GM10847 (cell line): ENCODE measurements around the gene TLR10.

Source experiments
- POLR2A ChIP-seq: IDR thresholded peaks from 2 replicates; pipeline ENCODE4 v1.6.1; 2011; ENCODE audit not compliant: insufficient read length; ENCODE audit errors: extremely low read depth

The TLR10 gene

GRCh38 chr4:38779790-38780189, 3.0 kb downstream of the TLR10 start:
- TF ChIP-seq POLR2A = no peak

- TF ChIP-seq POLR2A = no peak
Measured at GRCh38 chr4:38775326-38775725, 7.5 kb downstream of the TLR10 start.

DNA sequence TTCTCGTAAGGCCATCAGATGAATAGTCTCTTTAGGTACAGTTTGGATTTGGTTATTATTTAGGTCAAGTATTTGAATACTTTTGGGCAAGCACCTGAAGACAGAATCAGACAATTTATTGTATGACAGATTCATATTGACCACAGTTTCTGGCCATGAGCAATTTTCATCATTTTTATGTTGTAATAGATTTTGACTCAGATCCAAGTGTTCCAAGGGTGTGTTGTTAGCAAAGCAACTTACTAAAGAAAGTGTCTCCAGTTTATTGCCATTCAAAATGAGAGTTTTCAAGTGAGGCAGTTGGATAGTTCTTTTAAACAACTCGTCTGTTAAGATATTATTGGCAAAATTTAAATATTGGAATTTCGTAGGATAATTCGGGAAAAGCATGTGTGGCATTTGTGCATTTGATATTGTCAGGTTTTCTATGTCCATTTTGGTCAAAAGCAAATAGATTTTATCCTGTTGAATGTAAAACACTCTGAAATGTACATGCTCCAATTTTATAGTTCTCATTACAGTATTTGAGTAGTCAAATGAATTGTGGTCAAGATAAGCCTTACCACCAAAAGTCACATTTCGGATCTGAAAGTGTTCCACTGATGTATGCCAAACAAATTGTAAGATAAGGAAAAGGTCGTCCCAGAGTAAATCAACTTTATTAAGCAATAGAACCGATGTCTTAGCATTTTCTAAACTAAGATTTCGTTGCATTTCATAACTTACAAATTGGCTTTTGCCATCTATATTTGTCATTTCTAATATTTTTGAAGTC, 8.4 kb downstream of the TLR10 start:
- TF ChIP-seq POLR2A = no peak

DNA sequence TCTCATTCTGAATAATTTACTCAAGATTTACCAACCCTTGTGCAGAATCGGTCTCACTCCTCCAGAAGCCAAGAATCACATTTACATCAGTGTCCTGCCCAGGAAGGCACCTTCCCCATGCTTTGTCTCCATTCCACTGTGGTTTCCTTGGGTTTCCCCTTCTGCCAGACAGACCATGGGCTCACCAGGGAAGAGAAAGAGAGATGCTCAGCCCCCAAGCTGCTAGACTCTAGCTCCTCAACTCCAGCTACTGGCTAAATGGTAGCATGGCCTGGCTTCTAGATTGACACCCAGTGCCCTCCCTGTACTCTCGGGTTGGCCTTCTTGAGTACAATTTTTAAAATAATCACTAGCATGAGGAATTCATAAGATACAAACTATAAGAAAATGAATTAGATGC, 12.9 kb downstream of the TLR10 start:
- TF ChIP-seq POLR2A = no peak

DNA sequence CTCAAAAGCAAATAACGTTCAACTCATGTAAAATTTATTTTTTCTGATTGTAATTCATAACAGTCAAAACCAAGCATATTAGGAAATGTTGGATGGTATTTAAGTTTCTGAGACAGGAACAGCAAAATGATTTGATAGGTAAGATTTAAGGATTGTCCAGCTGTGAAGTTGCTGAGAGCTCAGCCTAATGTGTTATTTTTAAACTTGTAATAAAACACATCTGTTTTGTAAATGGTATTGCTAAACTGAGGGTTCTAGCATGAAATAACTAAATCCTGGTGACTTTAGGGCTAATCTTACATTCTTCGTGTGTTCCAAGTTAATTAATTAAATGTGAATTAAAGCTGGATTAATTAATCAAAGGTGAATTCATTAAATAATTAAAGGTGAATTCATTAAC, 13.3 kb downstream of the TLR10 start:
- TF ChIP-seq POLR2A = no peak

- no peak for TF ChIP-seq POLR2A
Measured at GRCh38 chr4:38768968-38769394, 13.8 kb downstream of the TLR10 start.

GRCh38 chr4:38765382-38765781, 17.4 kb downstream of the TLR10 start:
- no peak for TF ChIP-seq POLR2A

DNA sequence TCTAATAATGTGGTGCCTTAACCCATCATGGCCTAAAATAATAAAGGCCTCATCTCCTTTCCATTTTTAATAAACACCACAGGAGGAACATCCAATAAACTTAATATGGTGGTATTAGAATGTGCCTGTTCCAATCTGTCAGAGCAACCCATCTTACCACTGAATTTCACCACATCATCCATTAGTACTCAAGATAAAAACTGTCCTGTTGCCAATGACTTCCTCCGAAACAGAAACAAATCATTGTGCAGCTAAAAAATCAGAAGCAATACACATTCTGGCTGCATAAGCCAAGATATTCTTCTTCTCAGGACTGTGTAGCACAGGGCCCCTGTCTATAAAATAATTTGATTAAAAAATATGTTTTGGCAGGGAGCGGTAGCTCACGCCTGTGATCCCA, 18.5 kb downstream of the TLR10 start:
- no peak for TF ChIP-seq POLR2A

DNA sequence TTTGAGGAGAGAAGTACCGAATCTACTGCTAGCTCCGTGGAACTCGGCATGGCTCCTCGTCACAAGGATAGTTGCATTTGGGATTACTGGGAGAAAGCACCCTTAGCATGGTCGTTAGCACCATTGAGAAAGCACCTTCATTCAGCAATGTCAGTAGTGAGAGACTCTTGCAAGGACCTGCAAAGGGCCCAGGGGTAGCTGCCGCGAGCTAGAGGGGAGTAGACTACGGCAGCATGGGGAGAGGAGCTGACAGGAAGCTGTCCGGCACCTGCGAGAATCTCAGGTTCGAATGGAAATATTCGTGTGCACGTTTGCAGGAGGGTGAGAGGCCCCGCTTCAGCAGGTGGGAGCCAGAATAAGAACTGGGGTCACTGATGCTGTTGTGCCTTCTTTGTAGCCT, 20.2 kb downstream of the TLR10 start:
- no peak for TF ChIP-seq POLR2A

- TF ChIP-seq POLR2A = no peak
Measured at GRCh38 chr4:38759790-38760122, 23.0 kb downstream of the TLR10 start.

DNA sequence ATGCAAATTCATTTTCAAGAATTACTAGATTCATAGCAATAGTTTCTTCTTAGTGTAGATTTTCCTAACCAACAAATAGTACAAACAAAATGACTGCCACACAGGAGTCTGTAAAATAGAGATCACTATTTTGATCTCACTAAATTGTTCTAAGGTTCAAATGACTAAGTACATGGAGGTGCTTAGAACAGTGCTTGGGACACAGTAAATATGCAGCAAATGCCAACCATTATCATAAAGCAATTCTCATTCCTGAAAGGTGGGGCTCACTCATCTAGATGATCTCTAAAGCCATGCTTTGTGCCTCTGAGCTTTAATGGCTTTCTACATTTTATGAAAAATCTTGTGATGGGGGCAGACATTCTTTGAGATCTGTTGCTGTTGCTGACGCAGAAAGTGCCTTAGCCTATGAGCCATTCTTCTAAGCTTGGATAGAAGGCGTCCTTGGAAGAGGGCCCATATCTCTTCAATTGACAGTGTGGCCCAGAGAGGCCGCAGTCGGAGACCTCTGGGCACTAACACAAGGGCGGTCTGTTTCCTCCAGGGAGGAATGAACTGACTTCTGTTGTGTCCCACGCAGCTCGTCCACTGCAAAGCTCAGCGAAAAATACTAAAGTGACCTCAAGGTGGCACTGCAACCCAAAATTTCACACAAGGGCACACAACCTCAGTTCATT, 23.5 kb downstream of the TLR10 start:
- no peak for TF ChIP-seq POLR2A

- TF ChIP-seq POLR2A = no peak
Measured at GRCh38 chr4:38757945-38758600, 24.7 kb downstream of the TLR10 start.

- no peak for TF ChIP-seq POLR2A
Measured at GRCh38 chr4:38752941-38753806, 29.6 kb downstream of the TLR10 start.

GRCh38 chr4:38752372-38752940, 30.3 kb downstream of the TLR10 start:
- TF ChIP-seq POLR2A = no peak
